HUES6 (cell line): Measurements from ENCODE around the gene ECSIT.
"Not testable (repeated sequence)": the region's sequence is repeated elsewhere in the genome, so short reads cannot be mapped to it uniquely, and the experiment has no call there.

Experiments
- H3K27ac ChIP-seq: 2 replicates; pipeline ENCODE4 v1.7.0; 2013; ENCODE audit warnings: low read depth, mild to moderate bottlenecking, low read length, inconsistent platforms
- H3K27me3 ChIP-seq: 2 replicates; pipeline ENCODE4 v1.6.1; 2013; ENCODE audit warnings: low read length; ENCODE audit not compliant: control insufficient read depth, insufficient read depth
- H3K36me3 ChIP-seq: 2 replicates; pipeline ENCODE4 v1.6.1; 2013; ENCODE audit warnings: low read length; ENCODE audit not compliant: control insufficient read depth, insufficient read depth
- H3K4me1 ChIP-seq: 2 replicates; pipeline ENCODE4 v1.6.1; 2013; ENCODE audit warnings: low read length; ENCODE audit not compliant: control insufficient read depth, insufficient read depth
- H3K4me3 ChIP-seq: 2 replicates; pipeline ENCODE4 v1.5.1; 2013; ENCODE audit warnings: low read depth, low read length
- H3K9ac ChIP-seq: one replicate; pipeline ENCODE4 v1.6.1; 2013; ENCODE audit warnings: mild to moderate bottlenecking, low read length
- H3K9me3 ChIP-seq: 2 replicates; pipeline ENCODE4 v1.6.1; 2013; ENCODE audit warnings: low read depth, low read length; ENCODE audit not compliant: control insufficient read depth, insufficient read depth

ECSIT gene

GRCh38 chr19:11468266-11468845 lies 60.6 kb downstream of the ECSIT start:
- H3K27me3 ChIP-seq, H3K9ac ChIP-seq, H3K36me3 ChIP-seq, H3K4me1 ChIP-seq, H3K9me3 ChIP-seq, H3K27ac ChIP-seq, H3K4me3 ChIP-seq: not testable (repeated sequence)

GRCh38 chr19:11465600-11465999 lies 63.3 kb downstream of the ECSIT start:
- no peaks in the 10 kb centered on the region for H3K27me3 ChIP-seq
- no peaks in the 10 kb centered on the region for H3K36me3 ChIP-seq
- peaks cover 8% of the 10 kb centered on the region for H3K4me1 ChIP-seq
- H3K27ac ChIP-seq = no peak overlapping the region
- no peak overlapping the region for H3K4me3 ChIP-seq
- H3K9me3 ChIP-seq = no peaks in the 10 kb centered on the region
- H3K9ac ChIP-seq = no peak overlapping the region

GRCh38 chr19:11464333-11465265 lies 64.3 kb downstream of the ECSIT start:
- Histone ChIP-seq H3K4me1 (peaks cover 8% of the 10 kb centered on the region), H3K27ac (no peak overlapping the region), H3K4me3 (no peak overlapping the region)

GRCh38 chr19:11463391-11463790 lies 65.5 kb downstream of the ECSIT start:
- H3K9me3 ChIP-seq = no peaks in the 10 kb centered on the region
- no peak overlapping the region for H3K9ac ChIP-seq
- H3K4me3 ChIP-seq = no peak overlapping the region
- H3K4me1 ChIP-seq = peaks cover 8% of the 10 kb centered on the region
- no peaks in the 10 kb centered on the region for H3K36me3 ChIP-seq
- no peaks in the 10 kb centered on the region for H3K27me3 ChIP-seq
- no peak overlapping the region for H3K27ac ChIP-seq

More at GRCh38 chr19:11464333-11465265, 64.3 kb downstream of the ECSIT start:
- Histone ChIP-seq H3K27me3 (no peaks in the 10 kb centered on the region), H3K9ac (no peak overlapping the region), H3K36me3 (no peaks in the 10 kb centered on the region), H3K9me3 (no peaks in the 10 kb centered on the region)

- Histone ChIP-seq H3K27me3 (no peaks in the 10 kb centered on the region), H3K9me3 (no peaks in the 10 kb centered on the region), H3K9ac (no peak overlapping the region), H3K4me3 (no peak overlapping the region), H3K27ac (no peak overlapping the region), H3K4me1 (peaks cover 14% of the 10 kb centered on the region), H3K36me3 (no peaks in the 10 kb centered on the region)
Observed at GRCh38 chr19:11461453-11461852, 67.5 kb downstream of the ECSIT start.

GRCh38 chr19:11460207-11460606 lies 68.7 kb downstream of the ECSIT start:
- H3K9me3 ChIP-seq = no peaks in the 10 kb centered on the region
- H3K4me3 ChIP-seq = no peak overlapping the region
- no peaks in the 10 kb centered on the region for H3K36me3 ChIP-seq
- no peaks in the 10 kb centered on the region for H3K27me3 ChIP-seq
- H3K9ac ChIP-seq = no peak overlapping the region
- H3K27ac ChIP-seq = no peak overlapping the region
- H3K4me1 ChIP-seq = peaks cover 6% of the 10 kb centered on the region

GRCh38 chr19:11458912-11459311 lies 70.0 kb downstream of the ECSIT start:
- not testable (repeated sequence) for H3K9ac ChIP-seq, H3K27ac ChIP-seq, H3K36me3 ChIP-seq, H3K4me1 ChIP-seq, H3K4me3 ChIP-seq, H3K9me3 ChIP-seq, H3K27me3 ChIP-seq

GRCh38 chr19:11458236-11458900 lies 70.6 kb downstream of the ECSIT start:
- H3K4me1 ChIP-seq = peaks cover 8% of the 10 kb centered on the region
- no peak overlapping the region for H3K4me3 ChIP-seq
- H3K27me3 ChIP-seq = no peaks in the 10 kb centered on the region
- H3K27ac ChIP-seq = no peak overlapping the region
- no peaks in the 10 kb centered on the region for H3K9me3 ChIP-seq
- no peak overlapping the region for H3K9ac ChIP-seq
- H3K36me3 ChIP-seq = no peaks in the 10 kb centered on the region

GRCh38 chr19:11457831-11458230 lies 71.1 kb downstream of the ECSIT start:
- Histone ChIP-seq H3K27me3 (no peaks in the 10 kb centered on the region), H3K27ac (no peak overlapping the region), H3K36me3 (no peaks in the 10 kb centered on the region), H3K4me3 (no peak overlapping the region), H3K4me1 (peaks cover 13% of the 10 kb centered on the region), H3K9ac (no peak overlapping the region), H3K9me3 (no peaks in the 10 kb centered on the region)

- no peaks in the 10 kb centered on the region for H3K27me3 ChIP-seq
- no peak overlapping the region for H3K4me3 ChIP-seq
- no peak overlapping the region for H3K27ac ChIP-seq
- no peak overlapping the region for H3K9ac ChIP-seq
- no peaks in the 10 kb centered on the region for H3K9me3 ChIP-seq
- peaks cover 20% of the 10 kb centered on the region for H3K4me1 ChIP-seq
- H3K36me3 ChIP-seq = no peaks in the 10 kb centered on the region
Observed at GRCh38 chr19:11457115-11457514, 71.8 kb downstream of the ECSIT start.

GRCh38 chr19:11456659-11457058 lies 72.3 kb downstream of the ECSIT start:
- Histone ChIP-seq H3K4me1 (peaks cover 24% of the 10 kb centered on the region), H3K4me3 (no peak overlapping the region), H3K36me3 (no peaks in the 10 kb centered on the region), H3K27me3 (no peaks in the 10 kb centered on the region), H3K27ac (no peak overlapping the region), H3K9me3 (no peaks in the 10 kb centered on the region), H3K9ac (no peak overlapping the region)
